DMS53 (cell line): ENCODE measurements around the gene CDX1.

Experiments
- DNase-seq: peaks from one replicate; lab custom pipeline; 2025; lab: John Stamatoyannopoulos, UW

Gene CDX1

DNA sequence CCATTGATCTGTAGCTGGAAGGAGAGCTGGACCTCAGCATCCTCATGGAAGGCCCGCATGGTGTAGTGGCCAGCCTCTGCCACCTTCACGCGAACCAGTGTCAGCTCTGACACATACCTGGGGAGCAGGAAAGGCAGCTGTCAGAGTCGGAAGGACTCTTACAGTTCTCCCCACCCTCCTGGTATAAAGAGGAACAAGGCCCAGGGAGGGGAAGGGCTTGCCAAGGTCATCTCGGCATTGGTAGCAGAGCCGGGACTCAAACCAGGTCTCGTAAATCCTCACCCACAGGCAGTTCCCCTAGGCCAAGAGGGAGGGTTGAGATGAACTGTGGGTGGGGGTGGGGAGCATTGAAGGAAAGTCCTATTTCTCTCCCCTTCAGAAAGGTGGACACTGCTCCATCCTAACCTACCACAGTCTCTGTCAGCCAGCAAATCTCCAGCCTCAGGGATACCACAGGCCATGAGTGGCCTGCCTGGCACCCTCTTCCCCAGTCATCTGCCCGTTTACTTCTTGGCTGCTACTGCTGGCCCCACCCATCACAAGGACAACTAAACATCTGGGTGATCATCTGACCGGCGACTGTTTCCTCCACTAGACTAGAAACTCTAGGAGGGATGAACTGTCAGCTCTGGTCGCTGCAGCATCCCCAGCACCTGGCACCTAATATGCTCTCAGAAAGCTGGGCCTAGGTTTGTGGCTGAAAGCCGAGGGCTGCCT lies 34.4 kb upstream of the CDX1 start:
- DNase-seq = no peak

DNA sequence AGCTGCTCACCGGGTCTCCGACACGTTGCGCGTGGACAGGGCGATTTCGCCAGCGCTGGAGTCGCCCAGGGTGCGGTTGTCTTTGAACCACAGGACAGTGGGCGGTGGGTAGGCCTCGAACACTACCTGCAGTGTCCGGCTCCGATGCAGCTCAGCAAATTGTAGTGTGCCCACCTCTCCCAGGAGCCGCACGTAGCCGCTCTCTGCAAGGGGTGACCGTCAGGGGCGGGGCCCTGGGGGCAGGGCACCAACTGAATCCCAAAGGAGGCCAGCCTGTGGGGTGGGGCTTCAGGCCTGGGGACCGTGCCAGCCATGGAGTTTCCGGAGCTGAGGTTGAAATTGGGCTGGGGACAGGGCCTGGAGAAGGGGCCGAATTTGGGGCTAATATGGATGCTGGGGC lies 33.8 kb upstream of the CDX1 start:
- no peak for DNase-seq

DNA sequence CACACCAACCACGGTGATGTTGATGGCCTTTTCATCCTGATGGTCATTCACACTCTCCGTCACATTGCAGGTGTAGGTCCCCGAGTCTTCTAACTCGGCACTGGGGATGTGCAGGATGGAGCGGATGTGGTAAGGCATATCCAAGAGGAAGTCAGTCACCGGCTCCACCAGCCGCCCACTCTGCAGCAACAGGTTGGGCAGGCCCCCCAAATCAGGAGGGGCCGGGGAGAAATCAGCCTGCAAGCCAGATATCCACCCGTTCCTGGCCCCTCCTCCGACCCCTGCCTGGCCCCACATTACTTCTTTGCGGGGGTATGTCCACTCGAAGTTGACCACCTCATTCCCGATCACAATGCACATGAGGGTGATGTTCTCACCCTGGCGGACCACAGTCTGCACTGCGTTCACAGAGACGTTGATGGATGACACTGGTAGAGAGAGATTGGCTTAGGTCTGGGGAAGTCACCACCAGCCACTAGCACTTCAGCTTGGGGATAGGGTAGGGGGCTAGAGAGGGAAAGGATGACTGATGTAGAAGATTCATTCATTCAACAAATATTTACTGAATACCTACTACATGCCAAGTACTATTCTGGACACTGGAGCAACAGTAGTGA lies 32.9 kb upstream of the CDX1 start:
- no peak for DNase-seq

DNA sequence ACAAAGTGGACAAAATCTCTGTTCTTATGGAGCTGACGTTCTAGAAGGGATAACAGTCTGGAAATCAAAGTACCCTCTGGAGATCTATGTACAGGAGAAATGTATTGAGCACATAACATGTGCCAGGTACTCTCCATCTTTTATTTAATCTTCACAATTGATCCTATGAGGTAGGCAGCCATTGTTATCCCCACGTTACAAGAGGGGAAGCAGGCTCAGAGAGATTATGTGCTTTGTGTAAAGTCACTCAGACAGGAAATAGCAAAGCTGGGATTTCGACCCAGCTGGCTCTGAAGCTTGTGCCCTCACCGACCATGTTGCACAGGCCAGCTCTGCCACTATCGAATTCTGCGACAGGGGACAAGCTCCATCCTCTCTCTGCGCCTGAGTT lies 32.4 kb upstream of the CDX1 start:
- DNase-seq = no peak

DNA sequence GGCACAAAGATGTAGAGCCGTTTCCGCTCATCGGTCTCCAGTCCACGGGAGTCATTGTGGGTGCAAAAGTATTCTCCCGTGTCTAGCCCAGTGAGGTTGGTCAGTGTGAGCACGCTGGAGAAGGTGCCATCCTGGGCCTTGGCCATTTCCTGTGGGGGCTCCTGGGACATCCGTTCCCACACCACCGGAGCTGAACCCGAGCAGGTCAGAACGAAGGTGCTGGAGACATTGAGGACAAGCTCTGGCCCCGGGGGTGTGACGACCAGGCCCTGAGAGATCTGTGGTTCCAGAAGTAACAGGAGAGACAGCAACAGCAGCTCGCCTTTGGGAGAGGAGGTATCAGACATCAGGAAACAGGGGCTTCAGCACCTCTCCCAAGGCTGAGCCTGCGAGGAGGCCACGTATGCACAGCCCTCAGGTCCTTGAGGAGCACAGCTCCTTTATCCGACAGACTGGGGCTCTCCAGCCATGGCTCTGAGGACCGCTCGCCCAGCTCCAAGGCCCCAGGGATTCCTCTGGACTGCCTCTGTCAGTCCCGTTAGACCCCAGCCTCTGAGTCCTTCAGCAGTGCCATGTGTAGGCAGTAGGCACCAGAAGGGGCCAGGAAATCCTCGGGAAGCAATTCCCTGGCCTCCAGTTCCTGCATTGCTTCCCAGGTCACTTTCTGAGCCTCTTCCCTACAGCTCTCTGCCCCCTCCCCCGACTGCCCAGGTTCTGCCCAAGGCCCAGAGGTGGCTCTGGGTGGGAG lies 30.8 kb upstream of the CDX1 start:
- DNase-seq = no peak

DNA sequence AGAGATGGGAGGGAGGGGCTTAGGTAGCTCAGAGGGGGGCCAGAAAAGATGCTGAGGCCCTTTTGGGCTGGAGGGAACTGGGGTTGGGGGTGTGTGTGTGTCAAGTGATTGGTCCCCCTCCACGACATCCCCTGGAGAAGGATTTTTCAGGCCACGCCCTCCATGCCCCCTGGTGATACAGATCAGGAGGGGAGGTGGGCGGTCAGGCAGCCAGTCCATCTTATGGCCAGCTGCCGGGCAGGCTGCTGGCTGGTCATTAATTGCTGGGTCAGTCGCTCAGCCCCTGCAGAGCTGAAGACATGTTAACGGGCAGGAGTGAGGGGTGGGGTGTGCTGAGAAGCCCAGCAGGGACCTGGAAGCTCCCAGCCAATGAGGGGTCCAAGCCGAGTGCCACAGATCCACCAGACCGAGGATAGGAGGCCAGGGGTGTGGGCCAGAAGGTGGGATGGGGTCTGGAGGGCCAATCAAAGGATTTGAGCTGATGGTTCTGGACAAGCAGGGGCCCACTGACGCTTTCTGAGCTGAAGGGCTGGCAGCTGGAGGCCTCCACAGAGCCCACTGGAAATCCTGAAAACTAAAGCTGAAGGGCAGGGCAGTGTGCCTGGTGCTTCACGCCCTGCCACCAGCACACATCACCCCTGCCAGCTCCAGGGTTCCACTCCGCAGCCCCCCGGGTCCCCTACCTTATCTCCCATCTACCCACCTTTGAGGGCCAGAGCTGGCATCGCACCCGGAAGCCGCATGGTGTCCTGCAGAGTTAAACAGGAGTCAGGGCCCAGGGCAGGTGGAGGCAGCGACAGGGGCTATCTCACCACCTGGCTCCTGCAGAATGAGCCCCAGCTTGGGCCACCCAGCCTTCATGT lies 30.0 kb upstream of the CDX1 start:
- DNase-seq = no peak

DNA sequence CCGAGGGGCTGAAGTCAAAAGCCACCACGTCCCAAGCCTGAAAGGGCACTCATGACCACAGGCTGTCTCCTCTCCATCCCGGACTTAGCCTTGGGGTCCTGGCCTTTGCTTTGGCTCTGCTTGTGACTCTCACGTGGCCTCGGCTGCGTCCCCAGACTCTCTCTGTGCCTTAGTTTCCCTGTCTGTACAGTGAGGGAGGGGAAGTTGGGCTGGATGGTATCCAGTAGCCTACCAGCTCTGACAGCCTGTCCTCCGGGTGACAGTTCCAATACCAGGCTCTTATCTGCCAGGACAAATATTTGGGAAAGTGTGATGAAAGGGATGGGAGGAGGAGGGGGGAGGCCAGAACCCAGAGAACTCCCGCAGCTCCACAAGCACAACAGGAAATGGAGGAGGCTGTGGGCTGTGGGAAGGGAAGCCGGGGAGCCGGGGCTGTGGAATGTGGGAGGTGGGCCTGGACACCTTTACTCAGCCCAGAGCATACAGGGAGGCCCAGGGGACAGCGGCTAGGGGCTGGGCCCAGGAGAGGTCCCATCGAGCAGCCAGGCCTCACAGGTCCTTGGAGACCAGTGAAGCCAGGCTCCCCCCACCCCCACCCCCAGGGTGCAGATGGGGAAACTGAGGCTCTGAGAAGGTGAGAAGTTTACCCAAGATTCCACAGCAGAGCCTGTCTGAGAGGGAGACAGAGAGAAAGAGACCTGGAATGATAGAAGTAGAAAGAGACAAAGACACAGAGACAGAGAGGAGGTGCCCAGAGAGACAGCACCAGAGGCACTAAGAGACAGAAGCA lies 29.2 kb upstream of the CDX1 start:
- DNase-seq = peak; percentile 30

DNA sequence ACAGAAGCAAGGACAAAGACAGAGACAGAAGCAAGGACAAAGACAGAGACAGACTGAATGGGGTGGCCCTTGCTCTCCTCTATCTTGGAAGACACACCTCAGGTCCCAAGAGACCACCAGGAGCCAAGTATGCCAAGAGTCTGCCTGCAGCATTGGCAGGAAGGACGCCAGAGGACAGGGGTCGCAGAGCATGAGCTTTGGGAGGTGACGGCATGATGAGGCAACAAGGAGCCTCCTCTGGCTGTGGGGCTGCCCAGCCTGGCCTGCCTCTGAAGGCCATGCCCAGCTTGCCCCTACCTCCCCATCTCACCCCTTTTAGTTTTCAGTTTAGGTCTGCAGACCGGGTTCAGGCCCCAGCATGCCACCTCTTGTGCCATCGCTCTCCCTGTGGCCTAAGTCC lies 28.6 kb upstream of the CDX1 start:
- no peak for DNase-seq

DNA sequence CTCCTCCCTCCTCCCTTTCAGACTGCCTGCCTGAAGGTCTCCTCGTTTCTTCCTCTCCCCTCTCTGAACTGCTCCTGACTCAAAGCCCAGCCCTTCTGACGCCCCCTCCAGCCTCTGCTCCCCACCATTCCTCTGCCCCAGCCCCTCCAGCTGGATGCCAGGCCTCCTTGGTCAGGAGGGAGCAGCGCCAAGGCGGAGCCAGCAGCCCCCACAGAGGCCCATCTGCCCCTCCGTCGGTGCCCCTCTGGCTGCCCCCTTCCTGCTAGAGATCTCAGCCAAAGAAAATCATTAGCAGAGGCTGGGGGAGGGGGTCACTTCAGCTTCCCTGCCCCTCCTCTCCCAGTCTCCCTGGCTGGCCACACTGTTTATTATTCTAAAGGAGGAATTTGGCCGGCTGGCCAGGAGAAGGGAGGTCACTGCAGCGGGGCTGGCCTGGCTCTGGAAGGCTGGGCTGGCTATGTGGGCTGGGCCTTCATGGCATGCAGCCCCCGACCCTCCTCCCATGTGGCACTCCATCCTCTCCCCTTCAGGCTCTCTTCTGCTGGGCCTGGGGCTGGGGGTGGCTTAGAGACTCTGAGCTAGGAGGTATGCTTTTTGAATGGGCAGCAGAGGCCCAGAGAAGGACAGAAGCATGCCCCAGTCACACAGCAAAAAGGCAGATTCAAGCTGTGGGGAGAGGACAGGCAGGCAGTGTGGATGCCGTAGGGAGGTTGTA lies 27.9 kb upstream of the CDX1 start:
- no peak for DNase-seq

DNA sequence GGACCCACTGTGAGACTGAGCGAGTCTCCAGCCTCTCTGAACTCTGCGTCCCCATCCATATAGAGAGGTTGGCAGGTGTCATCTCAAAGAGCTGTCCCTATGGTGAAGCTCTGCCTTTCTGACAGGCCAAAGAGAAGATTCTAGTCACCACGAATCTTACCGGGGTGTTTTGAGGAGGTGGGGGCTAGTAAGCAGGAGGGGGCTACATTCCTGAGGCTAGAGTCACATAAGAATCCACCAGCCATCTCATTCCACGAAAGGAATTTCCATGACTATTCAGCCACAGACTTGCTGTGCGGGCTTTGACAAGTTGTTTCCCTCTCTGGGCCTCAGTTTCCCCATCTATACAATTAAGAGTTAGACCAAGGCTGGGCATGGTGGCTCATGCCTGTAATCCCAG lies 27.2 kb upstream of the CDX1 start:
- no peak for DNase-seq

DNA sequence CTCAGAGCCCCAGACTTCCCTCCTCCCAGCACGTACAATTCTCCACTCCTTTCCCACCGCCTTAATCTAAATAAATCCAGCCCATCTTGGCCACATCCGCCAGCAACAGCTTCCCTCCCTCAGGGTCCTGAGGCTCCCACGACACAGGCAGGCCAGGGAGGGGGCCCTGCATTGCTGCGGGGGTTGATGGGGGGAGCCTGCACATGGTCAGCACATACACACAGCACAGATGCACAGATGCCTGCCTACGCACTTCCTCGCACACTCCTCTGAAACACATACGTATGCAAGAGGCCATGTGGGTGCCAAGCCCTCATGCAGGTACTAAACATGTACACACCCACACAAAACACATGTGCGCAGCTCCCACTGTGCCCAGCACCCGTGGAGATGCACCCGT lies 25.7 kb upstream of the CDX1 start:
- no peak for DNase-seq

DNA sequence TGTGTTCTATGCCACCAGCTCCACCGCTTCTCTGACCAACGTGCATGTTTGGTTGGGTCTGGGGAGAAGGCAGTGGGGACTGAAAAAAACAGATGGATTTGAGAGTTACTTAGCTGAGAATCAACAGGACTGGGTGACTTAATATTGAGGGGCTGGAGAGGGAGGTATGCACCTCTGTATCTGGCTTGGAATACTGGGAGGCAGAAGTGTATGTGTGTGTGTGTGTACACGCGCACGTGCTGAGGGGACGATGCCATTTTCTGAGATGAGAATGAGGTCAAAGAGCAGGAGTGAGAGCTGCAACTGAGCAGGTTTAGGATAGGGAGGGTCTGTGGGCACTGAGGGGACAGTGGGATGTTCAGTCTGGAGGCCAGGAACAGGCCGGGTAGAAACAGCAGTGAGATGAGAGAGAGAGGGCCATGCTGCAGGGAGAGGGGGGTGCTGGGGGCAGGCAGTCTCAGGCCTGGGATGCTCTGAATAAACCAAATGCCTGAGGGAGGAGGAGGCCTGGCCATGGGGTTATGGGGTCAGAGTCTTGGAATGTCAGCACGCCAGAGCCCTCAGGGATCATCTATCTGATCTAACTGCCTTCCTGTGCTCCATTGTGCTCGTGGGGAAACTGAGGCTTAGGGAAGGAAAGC lies 24.9 kb upstream of the CDX1 start:
- no peak for DNase-seq

DNA sequence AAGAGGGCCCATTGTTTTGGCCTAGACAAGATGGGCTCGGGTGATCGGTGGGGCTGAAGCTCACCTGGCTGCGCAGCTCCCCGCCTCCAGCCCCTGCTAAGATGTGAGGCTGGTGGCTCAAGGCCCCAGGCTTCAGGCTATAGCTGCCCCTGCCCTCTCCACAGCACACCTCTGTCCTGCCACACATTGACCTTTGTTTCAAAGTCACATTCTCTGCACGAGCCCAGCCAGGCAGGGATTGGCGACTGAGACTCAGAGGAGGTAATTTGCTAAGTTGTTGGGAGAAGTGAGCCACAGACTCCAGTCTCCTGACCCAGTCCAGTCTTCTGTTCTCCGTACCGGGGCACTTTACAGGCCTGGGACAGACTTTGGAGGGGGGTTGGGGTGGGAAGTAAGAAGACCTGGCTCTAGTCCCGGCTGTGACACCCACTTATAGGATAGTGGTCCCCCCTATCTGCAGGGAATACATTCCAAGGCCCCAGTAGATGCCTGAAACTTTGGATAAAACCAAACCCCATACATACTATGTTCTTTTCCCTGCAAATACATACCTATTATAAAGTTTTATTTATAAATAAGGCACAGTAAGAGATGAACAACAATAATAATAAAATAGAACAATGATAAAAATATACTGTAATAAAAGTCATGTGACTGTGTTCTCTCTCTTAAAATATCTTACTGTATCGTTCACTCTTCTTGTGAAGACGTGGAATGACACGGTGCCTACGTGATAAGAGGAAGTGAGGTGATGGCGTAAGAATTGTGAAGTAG lies 24.2 kb upstream of the CDX1 start:
- DNase-seq = no peak

DNA sequence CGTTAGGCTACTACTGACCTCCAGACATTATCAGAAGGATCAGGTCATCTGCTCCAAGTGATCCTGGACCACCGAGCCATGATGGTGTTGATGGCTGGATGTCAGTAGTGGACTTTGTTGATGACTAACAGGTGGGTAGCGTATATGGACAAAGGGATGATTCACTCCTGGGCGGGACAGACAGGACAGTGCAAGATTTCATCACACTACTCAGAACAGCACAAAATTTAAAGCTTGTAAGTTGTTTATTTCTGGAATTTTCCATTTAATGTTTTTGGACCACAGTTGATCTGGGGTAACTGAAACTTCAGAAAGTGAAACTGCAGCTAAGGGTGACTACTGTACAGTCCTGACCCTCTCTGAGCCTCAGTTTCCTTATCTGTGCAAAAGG lies 23.6 kb upstream of the CDX1 start:
- peak; percentile 53 for DNase-seq

DNA sequence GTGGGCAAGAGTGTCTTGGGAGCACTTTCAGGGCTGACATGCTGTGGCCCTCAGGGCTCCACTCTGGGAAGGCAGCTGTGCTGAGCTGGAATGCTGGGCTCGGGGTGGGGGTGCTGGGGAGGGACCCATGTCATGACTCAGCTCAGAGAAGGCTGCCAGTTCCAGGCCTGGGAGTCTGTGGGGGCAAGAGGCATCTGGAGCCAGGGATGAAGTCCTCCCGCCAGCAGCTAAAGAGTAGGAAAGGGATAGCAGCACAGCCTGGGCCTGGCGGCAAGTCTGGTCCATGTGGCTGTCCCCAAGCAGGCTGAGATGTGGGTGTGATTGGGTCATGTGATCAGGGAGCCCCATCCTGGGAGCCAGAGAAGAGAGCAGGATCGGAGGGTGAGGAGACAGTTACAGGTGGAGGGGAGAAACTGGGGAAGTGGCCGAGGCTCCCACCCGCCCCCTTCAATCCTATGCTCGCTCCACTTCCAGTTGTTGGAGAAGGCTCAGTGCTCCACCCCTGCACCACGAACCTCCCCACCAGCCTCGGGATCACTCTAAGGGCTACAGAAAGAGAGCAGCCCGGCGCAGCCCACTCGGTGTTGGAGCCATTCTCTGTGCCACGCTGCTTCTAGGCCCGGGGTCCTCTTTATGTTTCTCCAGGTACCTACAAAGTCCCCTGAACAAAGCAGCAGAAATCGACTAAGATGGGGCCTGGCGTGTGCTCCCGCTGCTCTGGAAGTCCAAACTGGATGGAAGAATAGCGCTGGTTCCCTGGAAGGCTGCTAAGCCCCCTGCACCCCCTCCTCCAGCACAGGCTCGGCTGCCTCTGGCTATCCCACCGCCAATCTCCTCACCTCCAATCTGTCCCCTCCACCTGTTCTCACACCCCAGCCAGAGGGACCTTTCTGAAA lies 23.0 kb upstream of the CDX1 start:
- peak; percentile 24 for DNase-seq

DNA sequence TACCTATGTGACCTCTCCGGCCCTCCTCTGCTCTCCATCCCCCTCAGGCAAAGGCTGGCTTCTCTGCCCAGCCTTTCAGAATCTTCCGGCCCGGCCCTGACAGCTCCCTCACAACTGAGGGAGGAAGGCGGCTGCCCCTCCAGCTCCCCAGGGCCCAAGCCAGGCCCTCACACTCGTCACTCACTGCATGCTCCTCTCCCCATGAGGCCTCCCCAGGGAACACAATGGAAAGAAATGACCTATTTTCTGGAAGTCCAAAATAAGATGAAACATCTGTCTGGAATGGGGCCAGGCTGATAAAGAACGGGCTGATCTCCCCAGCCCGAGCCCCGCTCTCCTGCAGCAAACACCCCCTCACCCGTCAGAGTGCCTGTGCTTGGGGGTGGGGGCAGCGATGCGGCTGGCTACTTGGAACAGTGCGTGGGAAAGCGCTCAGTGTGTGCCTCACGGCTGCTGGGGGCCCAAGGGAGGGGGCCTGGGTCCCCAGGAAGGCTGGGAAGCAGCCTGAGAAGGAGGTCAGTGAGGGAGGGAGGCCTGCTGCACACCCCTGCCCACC lies 22.3 kb upstream of the CDX1 start:
- no peak for DNase-seq

DNA sequence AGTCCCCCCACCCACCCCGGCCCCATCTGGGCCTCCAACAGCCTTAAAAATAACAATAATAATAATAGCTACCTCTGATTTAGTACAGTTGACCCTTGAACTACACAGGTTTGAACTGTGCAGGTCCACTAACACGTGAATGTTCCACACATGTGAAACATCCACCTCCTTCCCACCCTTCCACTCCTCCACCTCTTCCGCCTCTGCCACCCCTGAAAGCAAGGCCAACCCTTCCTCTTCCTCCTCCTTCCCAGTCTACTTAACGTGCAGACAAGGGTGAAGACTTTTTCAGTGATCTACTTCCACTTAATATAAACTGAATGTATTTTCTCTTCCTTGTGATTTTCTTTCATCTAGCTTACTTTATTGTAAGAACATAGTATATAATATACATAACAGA lies 21.7 kb upstream of the CDX1 start:
- no peak for DNase-seq

DNA sequence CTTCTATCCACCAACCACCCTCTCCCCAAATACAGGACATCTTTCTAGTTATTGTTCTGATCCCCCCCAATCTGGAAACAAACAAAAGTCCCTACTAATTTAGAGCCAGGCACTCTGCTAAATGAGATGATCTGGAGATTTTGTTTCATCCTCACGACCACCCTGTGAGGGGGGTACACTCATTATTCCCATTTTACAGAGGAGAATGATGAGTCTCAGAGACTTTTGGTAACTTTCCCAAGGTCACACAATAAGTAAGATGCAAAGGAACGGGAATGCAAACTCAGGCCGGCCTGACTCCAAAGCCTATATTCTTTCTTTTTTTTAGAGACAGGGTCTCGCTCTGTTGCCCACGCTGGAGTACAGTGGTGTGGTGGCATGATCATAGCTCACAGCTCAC lies 20.3 kb upstream of the CDX1 start:
- DNase-seq = no peak
